ENCODE measurements around the gene NGFR. TPM values are rescaled to one million over a fixed set of nuclear protein-coding genes. Genes with fewer than 3 reads are reported as not detected.
"Not testable (repeated sequence)": the region's sequence is repeated elsewhere in the genome, so short reads cannot be mapped to it uniquely, and the experiment has no call there.

NGFR gene
- total RNA-seq, 1 experiment from 2014 or later, result 0.37 TPM

- DNase-seq (ENCODE audit: low spot score), result peak; percentile 38
These were observed 1.2 kb downstream of the NGFR start for GRCh38 chr17:49496183-49496866.

- no peak for DNase-seq (ENCODE audit: low spot score)
These were observed 1.7 kb downstream of the NGFR start for GRCh38 chr17:49496867-49497147.

- no peak for DNase-seq (ENCODE audit: low spot score)
These were observed 2.3 kb downstream of the NGFR start for GRCh38 chr17:49497148-49498028.

GRCh38 chr17:49498029-49498615, 3.0 kb downstream of the NGFR start:
- no peak for DNase-seq (ENCODE audit: low spot score)

GRCh38 chr17:49501496-49501895, 6.4 kb downstream of the NGFR start:
- no peak for DNase-seq (ENCODE audit: low spot score)

- DNase-seq (ENCODE audit: low spot score), result no peak
These were observed 7.2 kb downstream of the NGFR start for GRCh38 chr17:49502254-49502653.

GRCh38 chr17:49502680-49503079, 7.6 kb downstream of the NGFR start:
- not testable (repeated sequence) for DNase-seq (ENCODE audit: low spot score)

GRCh38 chr17:49504369-49504768, 9.3 kb downstream of the NGFR start:
- no peak for DNase-seq (ENCODE audit: low spot score)

- no peak for DNase-seq (ENCODE audit: low spot score)
These were observed 10.8 kb downstream of the NGFR start for GRCh38 chr17:49505854-49506253.

- DNase-seq (ENCODE audit: low spot score), result no peak
These were observed 11.2 kb downstream of the NGFR start for GRCh38 chr17:49506282-49506681.

- peak; percentile 86 for DNase-seq (ENCODE audit: low spot score)
These were observed 13.2 kb downstream of the NGFR start for GRCh38 chr17:49508061-49508865.

GRCh38 chr17:49508866-49509587, 13.9 kb downstream of the NGFR start:
- no peak for DNase-seq (ENCODE audit: low spot score)

GRCh38 chr17:49509588-49509917, 14.5 kb downstream of the NGFR start:
- no peak for DNase-seq (ENCODE audit: low spot score)

- DNase-seq (ENCODE audit: low spot score), result no peak
These were observed 15.1 kb downstream of the NGFR start for GRCh38 chr17:49510059-49510719.

GRCh38 chr17:49510720-49511110, 15.6 kb downstream of the NGFR start:
- no peak for DNase-seq (ENCODE audit: low spot score)

GRCh38 chr17:49511810-49512209, 16.7 kb downstream of the NGFR start:
- no peak for DNase-seq (ENCODE audit: low spot score)

- no peak for DNase-seq (ENCODE audit: low spot score)
These were observed 17.4 kb downstream of the NGFR start for GRCh38 chr17:49512296-49513043.

GRCh38 chr17:49513044-49513395, 17.9 kb downstream of the NGFR start:
- no peak for DNase-seq (ENCODE audit: low spot score)

GRCh38 chr17:49513641-49514040, 18.5 kb downstream of the NGFR start:
- no peak for DNase-seq (ENCODE audit: low spot score)

GRCh38 chr17:49514071-49514721, 19.1 kb downstream of the NGFR start:
- DNase-seq (ENCODE audit: low spot score), result no peak
